RWPE1 (cell line): ENCODE results near the gene CCDC183.

Source experiments
- CTCF ChIA-PET: fragments of 350-600 bp; sonication (Branson Sonifier 250); formaldehyde crosslinking; extraction: SDS; loops from one replicate; lab custom pipeline; 2021; lab: Yijun Ruan, JAX
- POLR2A ChIA-PET: fragments of 400-600 bp; formaldehyde crosslinking; extraction: SDS; loops from one replicate; lab custom pipeline; 2020; ENCODE audit warnings: antibody characterized with exemption; ENCODE audit not compliant: low non-redundant PET; lab: Yijun Ruan, JAX
- DNase-seq: peaks from one replicate; pipeline ENCODE4 v3.0.0; 2012; ENCODE audit warnings: low spot score
- H3K27ac ChIP-seq: fragments of 450-650 bp; 2 replicates; pipeline ENCODE4 v1.5.1; 2017
- TF ChIP-seq, protein P1 (sequence below): fragments of 450-650 bp; conservative IDR thresholded peaks from 2 replicates; pipeline ENCODE4 v1.5.1; 2017; ENCODE audit warnings: low read depth, mild to moderate bottlenecking

The CCDC183 gene

DNA sequence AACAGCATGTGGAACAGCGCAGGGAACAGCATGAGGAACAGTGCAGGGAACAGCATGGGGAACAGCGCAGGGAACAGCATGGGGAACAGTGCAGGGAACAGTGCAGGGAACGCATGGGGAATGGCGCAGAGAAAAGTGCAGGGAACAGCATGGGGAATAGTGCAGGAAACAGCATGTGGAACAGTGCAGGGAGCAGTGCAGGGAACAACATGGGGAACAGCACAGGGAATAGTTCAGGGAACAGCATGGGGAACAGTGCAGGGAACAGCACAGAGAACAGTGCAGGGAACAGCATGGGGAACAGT, 40.1 kb upstream of the CCDC183 start:
- CTCF ChIA-PET: no interaction called here
- TF ChIP-seq, protein P1, sequence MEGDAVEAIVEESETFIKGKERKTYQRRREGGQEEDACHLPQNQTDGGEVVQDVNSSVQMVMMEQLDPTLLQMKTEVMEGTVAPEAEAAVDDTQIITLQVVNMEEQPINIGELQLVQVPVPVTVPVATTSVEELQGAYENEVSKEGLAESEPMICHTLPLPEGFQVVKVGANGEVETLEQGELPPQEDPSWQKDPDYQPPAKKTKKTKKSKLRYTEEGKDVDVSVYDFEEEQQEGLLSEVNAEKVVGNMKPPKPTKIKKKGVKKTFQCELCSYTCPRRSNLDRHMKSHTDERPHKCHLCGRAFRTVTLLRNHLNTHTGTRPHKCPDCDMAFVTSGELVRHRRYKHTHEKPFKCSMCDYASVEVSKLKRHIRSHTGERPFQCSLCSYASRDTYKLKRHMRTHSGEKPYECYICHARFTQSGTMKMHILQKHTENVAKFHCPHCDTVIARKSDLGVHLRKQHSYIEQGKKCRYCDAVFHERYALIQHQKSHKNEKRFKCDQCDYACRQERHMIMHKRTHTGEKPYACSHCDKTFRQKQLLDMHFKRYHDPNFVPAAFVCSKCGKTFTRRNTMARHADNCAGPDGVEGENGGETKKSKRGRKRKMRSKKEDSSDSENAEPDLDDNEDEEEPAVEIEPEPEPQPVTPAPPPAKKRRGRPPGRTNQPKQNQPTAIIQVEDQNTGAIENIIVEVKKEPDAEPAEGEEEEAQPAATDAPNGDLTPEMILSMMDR: no peak
- POLR2A ChIA-PET: no interaction called here
- no peak overlapping the region for H3K27ac ChIP-seq
- no peak for DNase-seq

DNA sequence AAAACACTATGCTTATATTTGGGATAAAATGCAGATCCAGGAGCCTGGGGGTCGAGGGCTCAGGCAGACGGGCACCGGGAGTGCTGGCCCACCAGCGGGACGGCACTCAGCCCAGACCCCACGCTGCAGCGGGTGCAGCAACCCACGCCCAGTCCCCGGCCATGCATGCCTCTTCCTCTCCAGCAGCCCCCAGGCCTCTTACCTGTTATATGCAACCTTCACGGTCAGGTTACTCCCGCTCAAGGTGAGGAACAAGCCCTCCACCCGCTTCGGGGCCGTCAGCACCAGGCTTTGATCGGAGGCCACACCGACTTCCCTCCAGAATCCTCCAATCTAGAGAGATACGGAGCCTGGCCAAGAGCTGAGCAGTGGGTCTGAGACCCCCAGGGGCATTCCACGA, 39.3 kb upstream of the CCDC183 start:
- POLR2A ChIA-PET: no interaction called here
- TF ChIP-seq, protein P1: no peak
- CTCF ChIA-PET: no interaction called here
- no peak overlapping the region for H3K27ac ChIP-seq
- DNase-seq: no peak

DNA sequence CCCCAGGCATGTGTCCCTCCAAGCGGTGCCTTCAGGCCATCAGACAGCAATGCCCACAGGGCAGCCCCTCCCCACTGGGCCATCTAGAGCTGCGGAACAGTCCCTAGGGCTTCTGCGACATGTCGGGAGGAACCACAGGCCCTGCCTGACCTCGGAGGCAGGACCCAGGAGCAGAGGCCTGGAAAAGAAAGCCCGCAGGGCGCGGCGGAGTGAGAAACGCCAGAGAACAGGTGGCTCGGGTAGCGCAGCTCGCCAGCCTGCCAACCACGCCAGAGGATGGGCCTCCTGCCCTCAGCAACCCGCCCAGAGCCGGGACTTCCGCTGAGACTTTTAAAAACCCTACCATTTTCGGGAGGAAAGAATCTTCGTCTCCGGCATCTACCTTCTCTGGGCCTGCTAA, 38.8 kb upstream of the CCDC183 start:
- H3K27ac ChIP-seq: no peak overlapping the region
- ChIA-PET CTCF (interaction anchor here (0.5 to 1.3 kb wide), 3 partner anchors 19 to 341 kb away, joined by 3 to 11 read pairs (median 5); no protein-coding TSS in a partner anchor), POLR2A (no interaction called here)
- TF ChIP-seq, protein P1: no peak
- no peak for DNase-seq

GRCh38 chr9:136757751-136758140, 38.4 kb upstream of the CCDC183 start:
- DNase-seq: no peak
- POLR2A ChIA-PET: no interaction called here
- CTCF ChIA-PET: interaction anchor here (0.5 to 1.3 kb wide), 7 partner anchors 20 to 340 kb away, joined by 3 to 11 read pairs (median 3); partner anchors contain the start of gene NPDC1
- TF ChIP-seq, protein P1: no peak
- H3K27ac ChIP-seq: no peak overlapping the region

DNA sequence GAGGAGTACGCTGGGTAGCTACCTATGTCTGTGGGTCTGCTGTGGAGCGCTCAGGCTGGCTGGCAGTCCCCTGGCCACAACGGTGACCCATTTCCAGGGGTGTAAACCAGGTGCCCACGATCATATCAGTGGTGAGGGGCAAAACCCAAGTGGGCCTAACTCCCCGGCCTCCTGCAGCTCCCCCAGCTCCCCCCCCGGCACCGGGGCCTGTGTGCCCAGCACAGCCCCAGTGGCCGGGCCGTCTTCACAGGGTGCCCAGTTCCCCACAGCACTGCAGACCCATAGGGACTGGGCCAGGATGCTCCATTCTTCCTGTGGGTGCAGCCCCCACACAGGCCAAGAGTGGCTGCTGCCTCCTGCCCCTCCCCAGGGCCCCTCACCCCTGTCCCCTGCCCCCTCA, 37.1 kb upstream of the CCDC183 start:
- ChIA-PET POLR2A (no interaction called here), CTCF (interaction anchor here (1.0 to 1.3 kb wide), 2 partner anchors 10 to 30 kb away, joined by 3 to 4 read pairs; no protein-coding TSS in a partner anchor)
- no peak overlapping the region for H3K27ac ChIP-seq
- TF ChIP-seq, protein P1: no peak
- DNase-seq: no peak

GRCh38 chr9:136759436-136760325, 36.5 kb upstream of the CCDC183 start:
- TF ChIP-seq, protein P1: no peak
- ChIA-PET POLR2A (no interaction called here), CTCF (interaction anchor here (0.7 to 1.4 kb wide), 6 partner anchors 10 to 33 kb away, joined by 3 to 8 read pairs (median 4); no protein-coding TSS in a partner anchor)
- no peak overlapping the region for H3K27ac ChIP-seq
- no peak for DNase-seq
